CD4-positive, alpha-beta T cell treated with Interleukin-17A for 1 hour (primary cell): ENCODE data around the gene VPS13A.

Source experiments
- DNase-seq: peaks from one replicate; pipeline ENCODE4 v3.0.0-alpha.2; 2020

Gene VPS13A

DNA sequence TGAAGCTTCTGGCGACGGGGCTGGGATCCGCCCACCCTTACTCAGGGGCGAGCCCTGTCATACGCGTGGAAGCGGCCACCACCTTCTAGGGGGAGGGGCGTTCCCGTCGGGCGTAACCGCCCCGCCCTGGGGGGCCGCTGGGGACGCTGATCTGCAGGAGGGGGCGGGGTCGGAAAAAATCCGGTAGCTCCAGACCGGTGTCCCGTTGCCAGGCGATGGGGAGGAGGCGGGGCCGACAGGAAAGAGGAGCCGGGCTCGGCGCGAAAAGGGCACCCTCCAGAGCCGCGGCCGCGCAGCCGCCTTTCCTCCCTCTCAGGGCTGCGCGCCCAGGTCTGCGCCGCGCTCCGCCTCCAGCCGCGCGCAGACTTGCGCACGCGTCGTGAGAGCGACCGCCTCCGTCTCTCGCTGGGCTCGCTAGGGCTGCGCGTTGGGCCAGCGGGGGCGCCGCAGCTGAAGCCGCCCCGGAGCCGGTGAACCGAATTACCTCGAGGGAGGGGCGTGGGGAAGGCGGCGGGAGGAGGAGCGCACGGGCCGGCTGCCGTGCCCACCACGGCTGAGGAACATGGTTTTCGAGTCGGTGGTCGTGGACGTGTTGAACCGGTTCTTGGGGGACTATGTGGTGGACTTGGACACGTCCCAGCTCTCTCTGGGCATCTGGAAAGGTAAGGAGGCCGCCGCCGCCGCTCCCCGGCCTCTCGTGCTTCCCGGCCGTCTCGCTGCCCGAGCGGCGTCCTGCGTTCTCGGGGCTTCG is at the start of gene VPS13A:
VPS13A (plus strand) TSS at position 392 of the 751 bp plus-strand sequence; CDS start at position 563, 171 bp downstream.
- DNase-seq: peak; percentile 93

DNA sequence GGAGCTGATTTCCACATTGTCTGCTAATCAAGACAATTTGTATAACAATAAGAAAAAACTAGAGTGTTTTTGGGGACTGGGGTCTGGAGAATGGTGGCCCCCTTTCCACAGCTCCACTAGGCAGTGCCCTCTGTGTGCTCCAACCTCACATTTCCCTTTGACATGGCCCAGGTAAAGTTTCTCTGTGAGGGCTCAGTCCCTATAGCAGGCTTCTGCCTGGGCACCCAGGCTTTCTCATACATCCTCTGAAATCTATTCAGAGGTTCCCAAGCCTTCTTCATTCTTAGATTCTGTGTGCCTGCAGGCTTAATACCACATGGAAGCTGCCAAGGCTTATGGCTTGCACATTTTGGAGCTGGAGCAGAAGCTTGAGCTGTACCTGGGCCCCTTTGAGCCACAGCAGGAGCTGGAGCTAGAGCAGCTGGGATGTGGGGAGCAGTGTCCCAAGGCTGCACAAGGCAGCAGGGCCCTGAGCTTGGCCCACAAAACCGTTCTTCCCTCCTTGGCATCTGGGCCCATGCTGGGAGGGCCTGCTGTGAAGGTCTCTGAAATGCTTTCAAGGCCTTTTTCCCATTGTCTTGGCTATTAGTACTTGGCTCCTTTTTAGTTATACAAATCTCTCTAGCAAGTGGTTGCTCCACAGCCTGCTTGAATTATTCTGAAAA is 49.1 kb upstream of the VPS13A start:
- no peak for DNase-seq

DNA sequence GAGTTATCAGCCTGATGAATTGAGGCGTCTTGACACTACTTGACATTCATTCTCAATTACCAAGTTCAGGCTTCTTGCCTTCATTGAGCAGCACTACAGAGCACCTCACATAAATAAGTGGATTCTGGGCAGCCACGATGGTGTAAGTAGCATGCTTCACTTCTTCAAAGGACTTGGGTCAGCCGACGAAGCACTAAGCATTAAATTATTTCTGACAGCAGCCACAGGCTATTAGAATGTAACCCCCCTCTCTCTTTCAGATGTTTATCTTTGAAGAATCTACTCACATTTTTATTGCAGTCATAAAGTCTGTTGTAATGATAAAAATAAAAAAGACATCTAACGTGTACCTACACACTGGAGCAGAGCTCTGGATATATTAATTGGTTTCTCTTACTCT is 45.9 kb upstream of the VPS13A start:
- DNase-seq: no peak

DNA sequence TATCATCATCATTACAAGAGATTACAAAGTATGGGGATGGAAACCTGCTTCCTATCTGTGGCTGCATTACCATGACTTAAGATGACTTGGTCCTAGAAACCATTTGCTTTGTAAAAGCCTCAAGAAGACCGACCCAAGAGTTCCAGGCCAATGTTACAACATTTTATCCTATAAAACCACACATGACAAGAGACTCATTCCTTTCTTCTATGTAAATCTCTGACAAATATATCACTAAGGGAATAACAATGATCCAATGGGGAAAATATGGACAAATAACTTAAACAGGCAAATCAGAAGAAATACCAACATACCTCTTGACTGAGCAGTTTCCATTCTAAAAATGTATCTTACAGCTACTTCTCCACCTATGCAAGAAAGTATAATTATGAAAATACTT is 44.3 kb upstream of the VPS13A start:
- no peak for DNase-seq

DNA sequence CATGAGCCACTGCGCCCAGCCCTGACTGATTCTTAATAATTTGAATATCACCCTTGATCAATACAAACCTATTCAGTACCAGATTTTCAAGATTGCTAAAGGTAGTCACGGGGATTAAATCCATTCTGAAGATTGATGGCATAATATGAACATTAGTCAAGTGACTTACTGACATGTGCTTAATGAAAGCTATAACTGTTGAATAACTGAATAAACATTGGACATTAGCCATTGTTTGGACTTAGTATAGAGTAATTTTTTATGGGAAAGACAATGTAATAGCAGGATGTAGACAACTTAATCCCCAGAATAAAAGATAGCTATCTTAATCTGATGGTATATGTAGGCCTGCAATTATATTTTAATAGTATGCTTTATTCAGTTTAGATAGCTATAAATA is 35.0 kb upstream of the VPS13A start:
- no peak for DNase-seq

DNA sequence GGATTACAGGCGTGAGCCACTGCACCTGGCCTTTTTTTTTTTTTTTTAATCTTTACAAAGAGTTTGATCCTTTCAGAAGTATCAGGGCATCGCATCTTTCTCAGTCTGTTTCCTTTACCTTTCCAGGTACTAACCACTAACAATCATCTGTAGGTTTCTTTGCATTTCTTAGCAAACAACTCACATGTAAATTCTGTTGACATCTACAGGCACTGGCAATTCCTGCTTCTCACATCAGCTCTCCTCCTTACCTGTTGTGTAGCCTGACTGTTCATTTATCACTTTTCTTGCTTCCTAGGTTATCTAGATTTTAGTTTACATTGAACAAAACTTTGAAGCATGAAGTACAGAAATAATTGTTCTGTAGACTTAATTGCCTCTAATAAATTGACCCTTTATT is 27.5 kb upstream of the VPS13A start:
- DNase-seq: no peak

DNA sequence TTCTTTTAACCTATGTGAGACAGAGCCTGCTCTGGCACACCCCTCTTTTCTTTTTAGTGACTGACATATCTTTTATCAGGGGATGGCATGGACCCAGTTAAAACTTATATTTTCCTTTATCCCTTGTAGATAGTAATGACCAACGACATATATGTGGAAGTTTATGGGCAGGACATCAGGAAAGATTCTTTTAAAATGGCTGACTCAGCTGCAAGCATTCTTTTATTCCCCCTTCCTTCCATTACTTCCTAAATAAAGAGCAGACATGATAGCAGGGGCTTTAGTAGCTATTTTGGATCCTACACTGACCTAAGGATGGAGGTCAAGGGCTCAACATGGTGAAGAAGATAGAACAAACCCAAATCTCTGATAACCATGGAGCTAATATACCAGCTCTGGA is 25.0 kb upstream of the VPS13A start:
- DNase-seq: no peak

DNA sequence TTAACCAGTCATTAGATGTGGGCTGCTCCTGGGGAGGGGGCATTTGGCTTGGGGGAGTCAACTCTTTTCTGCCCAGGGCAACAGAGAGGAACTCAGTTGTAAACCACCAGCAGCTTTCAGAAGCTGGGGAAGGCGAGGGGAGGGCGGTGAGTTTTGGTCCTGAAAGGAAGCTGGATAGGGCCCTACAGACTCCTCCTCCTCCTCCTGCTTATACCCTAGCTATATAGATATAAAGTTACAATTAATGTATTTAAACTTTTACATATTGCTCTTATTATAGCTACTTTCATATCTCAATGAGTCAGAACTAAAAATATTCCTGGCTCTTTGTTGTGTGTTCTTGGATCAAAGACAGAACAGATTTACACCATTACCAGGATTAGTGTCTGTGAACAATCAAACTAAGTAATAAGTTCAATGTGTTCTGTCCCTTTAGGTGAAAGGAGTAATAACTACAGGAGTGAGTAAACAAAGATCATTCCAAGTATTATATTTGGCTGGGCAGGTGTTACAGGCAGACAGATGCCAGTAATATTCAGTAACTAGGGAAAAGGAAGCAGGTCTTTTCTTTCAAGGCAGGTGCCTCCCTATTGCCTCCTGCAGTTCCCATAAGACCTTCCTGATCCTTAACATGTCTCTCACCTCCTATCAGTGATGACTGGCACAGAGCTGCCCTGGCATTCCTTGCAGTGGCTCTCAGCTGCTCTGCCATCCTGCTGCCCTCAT is 20.5 kb upstream of the VPS13A start:
- DNase-seq: no peak

DNA sequence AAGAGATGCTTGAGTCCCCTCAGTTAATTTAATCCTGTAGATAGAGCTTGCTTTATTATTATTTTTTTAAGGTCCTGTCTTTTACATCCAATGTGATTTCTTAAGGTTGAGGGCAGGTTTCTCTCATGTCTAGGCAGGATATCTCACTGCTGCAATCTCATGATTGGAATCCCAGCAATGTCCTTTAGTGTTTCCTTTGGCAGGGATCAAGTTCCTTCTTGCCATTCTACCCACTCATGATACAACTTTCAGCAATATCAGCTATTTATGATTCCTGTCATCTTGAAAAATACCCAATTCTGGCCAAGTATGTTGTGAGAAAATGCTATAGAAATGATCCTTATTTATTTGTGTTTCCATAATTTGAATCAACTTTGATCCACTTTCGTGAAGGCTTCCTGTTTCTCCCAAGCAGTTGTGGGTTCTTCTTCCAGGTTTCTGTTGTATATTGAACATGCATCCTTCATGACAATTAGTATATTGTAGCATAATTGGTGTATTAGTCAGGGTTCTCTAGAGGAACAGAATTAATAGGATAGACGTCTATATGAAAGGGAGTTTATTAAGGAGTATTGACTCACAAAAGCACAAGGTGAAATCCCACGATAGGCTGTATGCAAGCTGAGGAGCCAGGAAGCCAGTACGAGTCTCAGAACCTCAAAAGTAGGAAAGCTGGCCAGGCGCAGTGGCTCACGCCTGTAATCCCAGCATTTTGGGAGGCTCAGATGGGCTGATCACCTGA is 18.4 kb upstream of the VPS13A start:
- DNase-seq: no peak

DNA sequence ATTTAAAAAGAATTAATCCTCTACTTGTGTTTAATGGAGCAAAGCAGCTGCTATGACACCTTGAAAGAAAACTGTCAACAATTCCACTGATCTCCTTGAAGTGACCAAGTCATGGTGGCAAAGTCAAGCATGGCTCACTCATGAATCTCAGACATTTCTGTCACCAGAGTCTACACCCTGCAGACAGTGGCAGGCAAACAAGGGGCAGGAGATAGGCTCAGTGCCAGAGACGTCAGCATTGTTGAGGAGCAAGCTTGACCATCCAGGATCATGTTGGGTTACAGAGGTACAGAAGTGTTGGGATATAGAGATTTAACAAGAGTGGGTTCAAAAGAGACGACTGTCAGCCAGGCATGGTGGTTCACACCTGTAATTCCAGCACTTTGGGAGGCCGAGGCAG is 16.1 kb upstream of the VPS13A start:
- DNase-seq: no peak

DNA sequence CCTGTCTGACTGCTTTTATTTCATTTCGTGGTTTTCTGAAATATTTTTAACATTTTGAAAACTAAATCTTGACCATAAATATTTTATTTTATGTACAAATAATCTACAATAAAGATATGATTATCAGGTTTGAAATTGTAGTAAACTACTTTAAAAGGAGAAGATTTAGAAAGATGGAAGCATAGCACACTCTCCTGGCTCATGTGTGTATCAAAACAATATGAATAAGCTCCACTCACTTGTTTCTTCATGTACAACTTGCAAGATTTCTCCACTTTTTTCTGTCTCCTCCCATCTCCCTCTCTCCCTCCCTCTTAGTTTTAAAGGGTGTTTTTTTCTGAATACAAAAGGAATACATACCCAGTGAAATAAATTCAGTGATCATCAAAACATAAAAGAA is 15.4 kb upstream of the VPS13A start:
- no peak for DNase-seq

DNA sequence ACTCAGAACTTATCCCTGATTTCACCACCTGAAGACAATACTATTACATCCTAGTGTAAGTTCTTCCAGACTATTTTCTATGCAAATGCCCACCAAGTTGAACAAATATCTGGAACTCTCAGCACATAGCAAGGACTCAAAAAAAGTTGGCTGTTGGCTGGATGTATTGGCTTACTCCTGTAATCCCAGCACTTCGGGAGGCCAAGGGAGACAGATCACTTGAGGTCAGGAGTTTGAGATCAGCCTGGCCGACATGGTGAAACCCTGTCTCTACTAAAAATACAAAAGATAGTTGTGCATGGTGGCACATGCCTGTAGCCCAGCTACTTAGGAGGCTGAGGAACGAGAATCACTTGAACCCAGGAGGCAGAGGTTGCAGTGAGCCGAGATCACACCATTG is 15.0 kb upstream of the VPS13A start:
- no peak for DNase-seq

DNA sequence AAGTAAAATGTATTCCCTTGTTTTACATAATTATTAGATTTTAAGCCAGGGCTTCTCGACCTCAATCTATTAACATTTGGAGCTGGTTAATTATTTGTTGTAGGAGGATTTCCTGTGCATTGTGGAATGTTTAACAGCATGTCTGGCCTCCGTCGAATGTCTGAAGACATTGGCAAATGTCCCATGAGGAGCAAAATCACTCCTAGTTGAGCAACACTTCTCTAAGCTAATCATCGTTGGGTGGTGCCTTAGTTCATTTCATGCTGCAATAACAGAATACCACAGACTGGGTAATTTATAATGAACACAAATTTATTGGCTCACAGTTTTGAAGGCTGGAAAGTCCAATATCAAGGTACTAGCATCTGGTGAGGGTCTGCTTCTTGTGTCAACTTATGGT is 13.4 kb upstream of the VPS13A start:
- no peak for DNase-seq

DNA sequence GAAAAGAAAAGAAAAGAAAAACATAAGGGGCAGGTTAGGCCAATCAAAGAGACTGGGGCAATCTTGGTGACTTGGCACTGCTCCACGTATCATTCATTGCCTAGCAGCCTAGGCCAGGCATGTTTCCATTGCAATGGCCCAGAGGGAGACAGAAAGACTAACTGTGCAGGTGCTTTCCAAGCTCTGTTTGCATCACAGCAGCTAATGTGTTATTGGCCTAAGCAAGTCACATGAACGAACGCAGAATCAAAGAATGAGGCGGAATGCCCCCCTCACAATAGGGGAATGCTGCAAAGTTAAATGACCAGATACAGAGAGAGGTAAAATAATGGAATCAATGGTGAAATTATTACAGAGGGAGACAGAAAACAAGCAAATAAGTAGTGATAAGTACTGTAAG is 11.1 kb upstream of the VPS13A start:
- no peak for DNase-seq

DNA sequence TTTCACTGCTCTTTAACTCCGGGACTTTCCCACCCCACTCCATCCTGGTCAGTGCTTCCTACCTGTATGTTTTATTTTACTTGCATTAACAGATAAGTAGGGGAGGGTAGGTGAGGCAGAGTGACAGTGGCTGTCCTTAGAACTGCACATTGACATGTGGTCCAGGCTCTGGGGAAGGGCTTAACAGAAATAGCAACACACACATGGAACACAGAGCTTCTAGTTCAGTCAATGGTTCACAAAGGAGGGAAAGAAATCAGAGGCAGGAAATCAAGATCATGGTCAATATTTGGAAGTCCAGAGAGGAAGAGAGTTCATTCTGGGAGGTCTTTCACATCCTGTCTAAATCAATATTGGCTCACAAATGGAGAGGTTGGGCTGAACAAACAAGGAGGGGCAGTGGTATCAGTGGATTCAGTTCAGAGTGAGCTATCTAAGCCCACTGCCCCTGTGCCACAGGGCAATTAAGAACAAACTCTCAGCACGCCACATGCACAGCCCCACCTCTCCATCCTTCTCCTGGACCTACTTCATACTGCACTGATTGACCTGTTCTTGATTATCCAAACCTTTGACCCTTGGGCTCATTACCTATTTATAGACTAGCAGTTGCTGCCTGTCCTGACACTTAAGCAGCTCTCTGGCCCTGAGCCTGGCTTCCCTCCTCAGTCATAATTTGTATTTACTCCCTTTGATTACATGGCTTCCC is 6.2 kb upstream of the VPS13A start:
- no peak for DNase-seq

DNA sequence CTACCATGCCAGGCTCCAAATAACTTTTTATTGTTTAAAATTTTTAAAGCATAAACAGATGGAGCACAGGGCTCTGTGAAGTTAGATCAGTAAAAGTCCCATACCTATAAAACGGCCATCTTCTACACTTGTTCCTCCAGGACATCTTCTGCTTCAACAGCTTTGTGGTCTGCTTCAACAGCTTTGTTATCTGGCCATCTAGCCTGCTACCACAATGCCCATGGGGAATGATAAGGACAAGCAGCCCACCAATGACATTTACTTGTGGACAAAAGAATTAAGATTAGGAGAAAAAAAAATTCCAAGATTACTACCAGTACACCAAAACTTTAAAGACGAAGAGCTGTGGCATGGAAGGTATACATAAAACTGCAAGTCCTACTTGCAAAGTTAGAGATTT is 2.2 kb upstream of the VPS13A start:
- DNase-seq: no peak

DNA sequence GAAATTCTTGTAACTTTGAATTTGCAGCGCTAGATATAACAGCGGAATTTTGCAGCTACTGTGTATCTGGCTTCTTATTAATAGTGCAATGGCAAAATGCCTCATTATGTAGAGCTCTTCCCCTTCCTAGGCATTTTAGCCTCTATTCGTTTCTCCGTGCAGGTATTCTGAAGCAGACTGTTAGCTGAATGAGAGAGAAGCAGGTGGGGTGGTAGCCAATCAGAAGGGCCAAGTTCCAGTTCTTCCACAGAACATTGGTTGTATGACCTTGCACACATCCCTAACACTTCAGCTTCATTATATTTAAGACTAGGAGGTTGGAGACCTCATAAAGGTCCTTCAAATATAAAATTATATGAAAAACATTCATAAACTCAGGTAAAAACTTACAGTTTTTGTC is 1.2 kb upstream of the VPS13A start:
- no peak for DNase-seq

DNA sequence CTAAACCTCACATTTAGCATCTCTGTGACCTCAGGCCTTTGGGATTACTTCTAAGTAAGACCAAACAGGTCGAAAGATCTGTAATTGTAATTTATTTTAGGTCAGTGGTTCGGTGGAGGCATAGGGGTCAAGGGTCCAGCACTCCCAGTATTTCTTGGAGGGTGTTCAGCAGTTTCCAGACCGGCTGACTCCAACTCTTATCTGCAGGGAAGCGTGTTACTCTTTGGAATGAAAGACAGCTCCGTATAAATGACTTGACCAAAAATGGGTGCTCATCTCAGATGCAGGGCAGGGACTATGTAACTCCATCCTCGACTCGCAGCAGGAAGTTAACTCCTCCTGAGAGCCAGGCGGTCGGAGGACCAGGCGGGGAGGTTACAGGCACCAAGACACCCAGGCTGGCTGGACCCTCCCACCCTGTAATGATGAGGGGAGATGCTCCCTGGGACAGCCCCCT is 620 bp upstream of the VPS13A start:
- DNase-seq: no peak

DNA sequence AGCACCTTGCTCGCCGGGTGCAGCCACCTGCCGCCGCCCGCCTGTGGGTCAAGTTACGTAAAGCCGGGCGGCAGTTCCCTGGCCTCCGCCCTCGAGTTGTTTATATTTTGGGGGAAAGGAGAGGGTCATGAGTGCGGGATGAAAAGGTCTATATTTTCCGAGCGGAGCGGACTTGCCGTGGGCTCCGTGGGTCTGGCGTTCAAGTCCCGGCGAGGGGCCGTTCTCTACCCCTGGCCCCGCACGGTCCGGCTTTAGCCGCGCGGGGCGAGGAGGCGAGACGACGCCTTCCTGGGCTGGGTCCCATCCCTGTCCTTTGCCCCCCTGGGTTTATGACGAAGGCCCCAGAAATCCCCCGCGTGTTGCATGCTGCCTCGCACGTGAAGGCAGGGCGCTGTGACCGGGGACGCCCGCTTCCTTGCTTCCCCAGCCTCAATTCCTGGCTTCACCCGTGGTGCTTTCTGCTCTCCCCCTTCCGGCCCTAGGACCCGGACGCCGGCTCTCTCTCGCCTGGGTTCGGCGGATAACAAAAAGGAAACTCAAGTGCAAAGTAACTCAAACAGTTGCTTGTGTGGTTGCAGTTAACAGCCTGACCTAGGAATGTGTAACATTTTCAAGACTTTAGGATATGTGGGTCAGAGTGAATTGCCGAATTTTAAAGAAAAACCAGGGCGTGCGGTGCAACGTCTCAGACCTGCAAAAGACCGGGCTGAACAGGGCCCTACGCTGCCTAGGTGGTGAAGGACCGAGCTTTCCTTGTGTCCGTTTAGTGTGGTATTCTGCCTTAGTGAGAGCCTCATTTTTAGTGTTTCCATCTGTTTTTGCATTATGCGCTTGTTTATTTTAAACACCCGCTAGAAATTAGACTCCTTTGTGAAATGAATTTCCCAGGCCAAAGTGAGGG is 810 bp downstream of the VPS13A start:
- peak; percentile 65 for DNase-seq

DNA sequence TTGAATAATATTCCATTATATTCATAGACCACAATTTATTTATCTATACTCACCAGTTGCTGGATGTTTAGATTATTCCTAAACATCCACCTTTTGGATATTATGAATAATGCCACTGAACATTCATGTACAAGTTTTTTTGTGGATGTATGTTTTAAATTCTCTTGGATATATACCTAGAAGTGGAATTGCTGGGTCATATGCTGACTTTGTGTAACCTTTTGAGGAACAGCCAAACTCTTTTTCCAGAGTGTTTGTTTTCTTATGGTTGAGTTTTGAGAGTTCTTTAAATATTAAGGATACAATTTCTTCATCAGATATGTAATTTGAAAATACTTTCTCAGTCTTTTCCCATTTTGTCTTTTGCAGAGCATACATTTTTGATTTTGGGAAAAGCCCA is 2.7 kb downstream of the VPS13A start:
- no peak for DNase-seq

DNA sequence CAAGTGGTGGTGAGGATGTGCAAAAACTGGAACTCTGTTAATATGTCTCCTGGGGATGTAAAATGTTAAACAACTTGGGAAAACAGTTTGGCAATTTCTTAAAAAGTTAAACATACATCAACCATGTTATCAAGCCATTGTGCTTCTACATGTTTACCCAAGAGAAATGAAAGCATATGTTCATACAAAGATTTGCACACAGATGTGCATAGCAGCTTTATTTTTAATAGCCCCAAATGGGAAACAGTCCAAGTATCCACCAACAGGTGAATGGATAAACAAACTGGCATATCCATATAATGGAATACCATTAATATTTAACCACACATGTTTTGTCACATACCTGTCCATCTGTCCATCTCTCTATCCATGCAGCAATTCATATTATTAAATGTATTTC is 6.2 kb downstream of the VPS13A start:
- no peak for DNase-seq

DNA sequence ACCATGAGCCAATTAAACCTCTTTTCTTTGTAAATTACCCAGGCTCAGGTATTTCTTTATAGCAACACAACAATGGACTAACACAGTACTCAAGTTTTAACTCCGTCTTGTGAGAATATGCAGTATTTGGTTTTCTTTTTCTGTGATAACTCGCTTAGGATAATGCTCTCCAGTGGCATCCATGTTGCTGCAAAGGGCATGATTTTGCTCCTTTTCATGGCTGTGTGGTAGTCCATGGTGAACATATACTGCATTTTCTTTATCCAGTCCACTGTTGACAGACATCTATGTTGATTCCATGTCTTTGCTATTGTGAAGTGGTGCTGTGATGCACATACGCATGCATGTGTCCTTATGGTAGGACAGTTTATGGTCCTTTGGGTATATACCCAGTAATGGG is 10.9 kb downstream of the VPS13A start:
- DNase-seq: no peak
